ENCODE measurements around the gene ARID5B.
A peak's percentile ranks its signal among the peaks of the same experiment; 100 is the strongest.

ARID5B gene

DNA sequence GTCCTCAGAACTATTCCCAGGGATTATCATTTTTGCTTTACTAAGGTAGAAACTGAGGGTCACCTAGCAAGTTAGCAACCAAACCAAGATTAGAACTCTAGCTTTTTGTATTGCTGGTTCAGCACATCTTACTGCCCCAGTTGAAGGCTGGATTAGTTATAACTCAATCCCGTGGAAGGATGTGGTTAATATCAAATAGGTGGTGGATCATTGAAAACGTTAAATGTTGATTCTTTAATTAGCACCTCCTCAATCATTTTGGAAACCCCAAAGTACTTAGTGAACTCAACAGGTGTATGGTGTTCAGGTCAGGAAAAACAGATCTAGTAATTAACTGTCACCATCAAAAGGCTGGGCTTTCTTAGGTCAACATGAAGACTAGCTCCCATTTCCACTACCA, 152.4 kb downstream of the ARID5B start:
- no peak for DNase-seq (ENCODE audit: low spot score)

DNA sequence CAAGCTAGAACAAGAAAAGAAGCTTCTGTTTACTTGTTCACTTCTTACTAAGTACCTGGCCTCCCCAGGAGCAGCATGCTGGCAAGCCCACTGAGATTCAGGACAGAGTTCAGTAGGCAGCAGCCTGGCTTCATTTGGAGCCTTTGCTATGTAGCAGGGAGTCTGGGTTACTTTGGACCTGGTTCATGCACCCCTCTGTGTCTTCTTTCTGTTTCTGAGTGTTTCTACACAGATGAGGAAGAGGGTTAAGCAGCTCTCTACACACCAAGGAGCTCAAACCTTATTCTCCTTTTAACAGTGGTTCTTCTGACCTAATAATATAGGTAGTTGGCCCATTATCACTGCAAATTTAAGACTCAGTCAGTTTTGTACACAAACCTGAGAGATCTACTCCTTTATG, 152.9 kb downstream of the ARID5B start:
- DNase-seq (ENCODE audit: low spot score), result no peak

DNA sequence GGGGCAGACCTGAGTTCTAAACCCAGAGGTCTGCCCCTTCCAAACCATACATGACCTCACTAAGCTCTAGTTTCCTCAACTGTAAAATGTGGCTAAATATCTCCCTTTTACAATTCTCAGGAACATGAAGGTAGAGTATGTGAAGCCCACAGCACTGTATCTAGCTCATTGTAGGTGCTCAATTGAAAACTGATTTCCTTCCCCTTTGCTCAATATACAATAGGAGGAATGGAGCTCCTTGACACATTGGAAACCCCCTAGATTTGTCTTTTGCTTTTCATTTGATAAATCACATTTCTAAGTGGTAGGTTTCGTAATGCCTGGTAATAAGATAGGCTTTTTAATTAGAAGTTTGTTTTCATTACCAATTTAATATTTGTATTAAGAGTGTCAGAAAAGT, 153.3 kb downstream of the ARID5B start:
- no peak for DNase-seq (ENCODE audit: low spot score)

DNA sequence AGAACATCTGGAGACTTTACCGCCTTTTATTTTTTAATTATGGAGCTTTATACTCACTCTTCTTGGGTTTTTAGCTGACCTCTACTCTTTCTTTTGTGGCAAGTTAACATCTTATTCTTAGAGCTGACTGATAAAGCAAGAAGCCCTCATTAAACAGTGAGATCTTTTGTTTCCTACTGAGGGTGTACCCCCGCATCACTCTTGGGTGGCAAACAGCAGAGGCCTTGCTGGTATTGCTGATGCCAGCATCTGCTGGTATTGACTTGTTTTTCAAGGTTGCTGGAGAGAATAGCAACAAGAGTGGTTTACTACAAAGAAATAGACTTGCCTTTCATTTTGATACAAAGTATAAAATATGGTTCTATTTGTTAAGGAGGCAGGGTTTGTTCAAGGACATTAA, 154.7 kb downstream of the ARID5B start:
- no peak for DNase-seq (ENCODE audit: low spot score)

- DNase-seq (ENCODE audit: low spot score), result no peak
These were observed 155.2 kb downstream of the ARID5B start for GRCh38 chr10:62056698-62057097.

- DNase-seq (ENCODE audit: low spot score), result no peak
These were observed 155.9 kb downstream of the ARID5B start for GRCh38 chr10:62057359-62057758.

DNA sequence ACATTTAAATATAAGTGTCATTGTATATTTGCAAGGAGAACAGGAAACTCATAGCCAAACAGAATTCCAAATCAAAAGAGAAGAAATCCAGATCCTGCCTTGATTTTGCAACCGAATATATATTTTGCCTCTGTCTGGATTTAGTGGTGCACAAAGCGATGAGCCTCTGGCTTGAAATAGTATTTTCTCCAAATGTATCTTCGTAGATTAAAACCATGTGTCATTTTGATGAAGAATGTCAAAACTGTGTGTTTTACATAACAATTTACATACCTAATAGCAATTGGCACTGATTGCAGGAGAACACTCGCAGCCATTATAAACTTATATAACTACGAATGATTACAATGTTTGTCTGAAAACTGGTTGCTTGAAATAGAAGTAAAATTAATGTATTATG, 156.4 kb downstream of the ARID5B start:
- DNase-seq (ENCODE audit: low spot score), result no peak

DNA sequence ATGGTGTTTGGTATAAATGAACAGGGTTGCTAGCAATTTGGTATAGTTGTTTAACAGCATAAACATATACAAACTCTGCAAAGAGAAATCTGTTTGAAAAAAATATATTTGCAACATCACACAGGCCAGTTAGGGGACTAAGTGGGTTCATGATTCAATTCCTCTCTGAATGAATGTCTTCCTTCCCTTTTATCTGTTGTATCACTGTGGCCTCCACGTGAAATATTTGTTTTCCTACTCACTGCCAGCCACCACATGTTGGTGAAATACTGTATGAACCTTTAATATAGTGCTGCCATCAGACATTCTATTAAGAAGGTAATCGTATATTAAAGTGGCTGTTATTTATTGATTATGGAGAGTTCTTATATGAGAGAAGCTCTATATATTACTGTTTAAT, 157.0 kb downstream of the ARID5B start:
- no peak for DNase-seq (ENCODE audit: low spot score)

DNA sequence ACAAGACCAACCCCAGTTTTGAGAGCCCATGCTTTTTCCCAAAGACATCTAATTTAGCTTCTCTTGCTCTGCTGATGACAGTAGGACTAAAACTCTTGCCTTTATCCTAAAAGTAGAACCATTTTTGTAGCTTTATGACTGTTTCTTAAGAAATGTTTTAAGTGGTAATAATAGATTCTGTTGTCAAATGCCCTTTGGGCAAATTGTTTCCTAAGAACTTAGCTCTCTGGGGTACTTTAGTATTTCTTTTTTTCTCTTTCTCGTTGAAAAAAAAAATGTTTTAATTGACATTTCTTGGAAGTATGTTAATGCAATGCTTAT, 157.4 kb downstream of the ARID5B start:
- DNase-seq (ENCODE audit: low spot score), result no peak

- no peak for DNase-seq (ENCODE audit: low spot score)
These were observed 157.9 kb downstream of the ARID5B start for GRCh38 chr10:62059217-62059920.

- DNase-seq (ENCODE audit: low spot score), result no peak
These were observed 160.5 kb downstream of the ARID5B start for GRCh38 chr10:62062028-62062427.

- DNase-seq (ENCODE audit: low spot score), result peak; percentile 44
These were observed 161.4 kb downstream of the ARID5B start for GRCh38 chr10:62062752-62063512.

DNA sequence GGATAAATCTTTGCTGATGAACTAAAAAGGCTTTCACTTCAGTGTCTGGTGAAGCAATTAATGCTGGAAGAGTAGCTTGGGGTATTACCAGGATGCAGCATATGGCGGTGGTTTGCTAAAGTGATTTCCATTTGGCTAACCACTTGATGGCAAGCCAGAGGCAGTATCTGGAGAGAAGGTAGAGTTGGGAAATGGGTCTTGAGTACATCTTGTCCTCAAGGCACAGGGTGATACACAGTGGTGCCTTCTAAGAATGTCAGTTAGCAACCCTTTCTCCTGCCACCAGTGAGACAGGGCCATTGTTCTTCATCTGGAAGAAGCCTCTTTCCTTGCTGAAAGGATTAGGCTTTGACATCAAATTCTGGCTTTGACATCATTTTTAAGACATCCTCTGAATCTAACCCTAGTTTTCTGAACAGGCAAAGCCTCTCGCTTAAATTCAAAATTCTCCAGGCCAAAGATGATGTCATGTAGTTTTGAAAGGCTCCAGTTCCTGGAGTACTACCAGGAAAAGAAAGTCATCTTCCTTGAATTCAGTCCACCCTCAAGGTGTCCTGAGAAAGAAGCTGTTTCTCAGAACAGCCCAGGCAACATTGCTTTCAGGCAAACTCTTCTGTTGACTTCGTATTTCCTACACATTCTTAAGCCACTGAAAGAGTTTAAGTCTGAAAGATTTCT, 162.4 kb downstream of the ARID5B start:
- peak; percentile 47 for DNase-seq (ENCODE audit: low spot score)

DNA sequence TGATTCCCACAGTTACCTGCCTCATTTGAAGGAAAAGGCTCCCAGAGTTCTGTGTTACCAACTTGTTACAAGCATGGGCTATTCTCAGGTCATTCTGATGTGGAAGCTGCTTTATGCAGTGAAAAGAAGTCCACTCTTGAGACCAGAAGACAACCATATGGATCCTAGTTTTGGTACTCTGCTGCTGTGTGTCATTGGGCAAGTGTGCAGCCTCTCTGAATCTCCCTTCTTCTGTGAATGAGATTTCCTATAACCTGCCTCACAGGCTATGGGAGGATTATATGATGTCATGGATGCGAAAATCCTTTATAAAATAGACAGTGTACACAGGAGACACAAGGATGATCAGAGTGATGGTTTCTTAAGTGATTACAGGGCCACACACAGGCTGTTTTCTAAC, 166.1 kb downstream of the ARID5B start:
- no peak for DNase-seq (ENCODE audit: low spot score)

DNA sequence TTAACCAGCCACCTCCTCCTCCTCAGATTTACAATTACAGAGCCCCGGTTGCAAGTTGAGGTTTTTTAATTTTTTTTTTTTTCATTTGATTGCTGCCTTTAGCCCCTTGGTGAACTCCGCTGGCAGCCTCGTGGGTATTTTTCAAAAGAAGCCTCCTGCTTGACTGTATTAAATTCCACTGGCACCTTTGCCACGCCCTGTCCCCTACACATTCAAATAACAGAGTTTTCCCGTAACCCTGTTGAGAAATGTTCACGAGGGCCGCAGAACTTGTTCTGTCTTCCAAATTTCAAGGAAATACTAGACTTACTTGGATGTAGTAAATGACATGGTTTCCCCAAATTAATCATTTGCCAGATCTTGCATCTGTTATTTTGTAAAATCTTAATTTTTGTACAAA, 167.0 kb downstream of the ARID5B start:
- DNase-seq (ENCODE audit: low spot score), result no peak

GRCh38 chr10:62069452-62070178, 168.1 kb downstream of the ARID5B start:
- no peak for DNase-seq (ENCODE audit: low spot score)

DNA sequence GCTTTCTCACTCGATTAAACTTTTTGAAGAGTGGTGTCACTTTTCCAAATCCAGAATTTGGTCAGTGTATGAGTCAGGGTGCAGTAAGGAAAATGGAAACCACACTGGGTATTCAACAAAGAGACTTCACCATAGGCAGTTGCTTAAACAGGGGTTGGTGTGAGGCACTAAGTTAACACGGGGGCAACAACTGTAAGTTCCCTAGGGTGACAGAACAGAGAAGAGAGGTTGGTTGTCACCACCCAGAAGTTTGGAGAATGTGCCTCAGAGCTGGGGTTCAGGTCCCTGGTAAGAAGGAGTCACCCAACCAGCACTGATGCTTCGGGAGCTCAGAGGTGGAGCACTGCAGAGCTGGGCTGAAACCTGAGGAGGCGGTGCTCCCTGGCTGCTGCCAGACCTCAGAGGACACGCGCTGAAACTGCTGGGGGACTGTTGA, 170.4 kb downstream of the ARID5B start:
- DNase-seq (ENCODE audit: low spot score), result no peak

DNA sequence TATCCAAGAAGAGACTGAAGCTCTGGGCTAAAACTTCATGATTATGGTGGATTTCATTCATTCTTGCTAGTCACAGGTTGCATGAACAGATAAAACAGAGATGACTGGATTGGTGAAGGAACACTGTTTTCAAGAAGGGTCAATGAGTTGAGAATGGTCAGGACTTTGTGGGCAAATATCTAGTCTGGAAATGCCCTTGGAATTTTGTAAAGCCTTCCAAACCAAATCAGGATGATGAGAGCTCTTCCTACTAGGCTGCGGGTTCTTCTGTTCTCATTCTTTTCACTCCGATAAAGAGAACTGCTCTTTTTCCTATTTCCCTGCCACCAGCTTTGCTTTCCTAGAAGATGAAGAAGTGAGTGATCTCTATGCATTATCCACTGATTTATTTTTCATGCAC, 171.4 kb downstream of the ARID5B start:
- DNase-seq (ENCODE audit: low spot score), result peak; percentile 62

DNA sequence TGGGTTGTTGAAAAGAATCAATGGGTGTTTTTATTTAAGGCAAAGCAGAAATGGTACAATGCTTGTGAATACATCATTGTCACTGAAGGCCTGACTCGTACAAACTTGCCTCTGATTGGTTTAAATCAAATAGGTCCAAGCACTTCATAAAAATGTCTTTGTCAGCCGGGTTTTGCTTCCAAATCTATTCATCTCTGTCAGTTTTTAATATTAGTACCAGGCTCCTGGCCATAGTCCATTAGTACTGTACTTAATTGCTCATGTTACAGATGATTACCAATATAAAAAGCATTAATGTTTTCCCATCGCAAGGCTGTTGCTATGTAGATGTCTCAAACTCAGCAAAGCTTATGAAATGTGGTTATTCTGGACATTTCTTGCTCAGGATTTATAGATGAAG, 171.9 kb downstream of the ARID5B start:
- DNase-seq (ENCODE audit: low spot score), result no peak

DNA sequence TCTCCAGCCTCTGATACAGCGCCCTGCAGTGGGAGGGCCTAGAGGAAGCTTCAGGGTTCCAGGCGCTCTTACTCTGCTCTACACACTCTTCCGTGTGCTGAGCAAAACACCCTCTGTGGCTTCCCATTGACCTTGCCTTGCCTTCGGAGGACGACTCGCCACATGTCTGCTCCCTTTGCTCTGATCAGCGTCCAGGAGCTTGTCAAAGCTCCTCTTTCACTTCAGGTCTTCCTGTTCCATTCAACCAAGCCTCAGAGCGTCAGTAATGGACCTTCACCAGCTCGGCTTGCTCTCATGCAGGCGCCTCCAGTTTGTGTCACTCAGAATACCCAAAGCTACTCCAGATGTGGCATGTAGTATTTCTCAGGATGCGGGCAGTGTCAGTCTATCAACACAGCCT, 173.9 kb downstream of the ARID5B start:
- DNase-seq (ENCODE audit: low spot score), result no peak

- no peak for DNase-seq (ENCODE audit: low spot score)
These were observed 174.4 kb downstream of the ARID5B start for GRCh38 chr10:62075912-62076311.

DNA sequence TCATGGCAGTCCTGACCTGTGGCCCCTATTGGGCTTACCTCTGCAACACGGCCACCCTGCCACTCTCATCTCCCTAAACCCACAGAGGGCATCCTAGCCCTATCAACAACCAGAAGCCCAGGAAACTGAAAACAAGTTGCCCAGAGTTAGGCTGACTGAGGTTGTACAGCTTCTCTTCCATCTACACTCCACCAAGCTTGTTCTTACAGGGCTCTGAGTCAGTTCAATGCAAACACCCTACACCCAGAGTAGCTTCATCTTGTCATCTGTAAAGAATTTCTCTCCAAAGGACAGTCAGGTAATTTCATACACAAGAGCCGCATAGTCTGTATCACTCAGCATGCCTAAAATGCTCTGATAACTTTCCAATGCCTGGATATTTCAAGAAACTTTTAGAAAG, 175.4 kb downstream of the ARID5B start:
- DNase-seq (ENCODE audit: low spot score), result peak; percentile 24

Measured in AG20443 (cell line).